SHP77 treated with DMSO at 0.1 percent for 48 hours (cell line): Measurements from ENCODE around the gene CACNA1B.
"Not testable (repeated sequence)": the region's sequence is repeated elsewhere in the genome, so short reads cannot be mapped to it uniquely, and the experiment has no call there.

Experiments used
- DNase-seq: peaks from one replicate; lab custom pipeline; 2025; lab: John Stamatoyannopoulos, UW

Gene CACNA1B

GRCh38 chr9:137877506-137878122 lies at the start of gene CACNA1B:
TSS of gene CACNA1B (plus strand) at chr9:137877782. CDS start at chr9:137877934, 152 bp downstream.
- DNase-seq = not testable (repeated sequence)

GRCh38 chr9:137827908-137828526 lies 49.6 kb upstream of the CACNA1B start:
- DNase-seq = no peak

- no peak for DNase-seq
Observed at GRCh38 chr9:137828527-137829259, 48.9 kb upstream of the CACNA1B start.

- DNase-seq = no peak
Observed at GRCh38 chr9:137829260-137829996, 48.2 kb upstream of the CACNA1B start.

GRCh38 chr9:137832191-137832700 lies 45.3 kb upstream of the CACNA1B start:
- no peak for DNase-seq

GRCh38 chr9:137832830-137833590 lies 44.6 kb upstream of the CACNA1B start:
- no peak for DNase-seq

- DNase-seq = no peak
Observed at GRCh38 chr9:137833721-137834613, 43.6 kb upstream of the CACNA1B start.

- no peak for DNase-seq
Observed at GRCh38 chr9:137834846-137835546, 42.6 kb upstream of the CACNA1B start.

- no peak for DNase-seq
Observed at GRCh38 chr9:137836151-137836830, 41.3 kb upstream of the CACNA1B start.

GRCh38 chr9:137836831-137837241 lies 40.7 kb upstream of the CACNA1B start:
- DNase-seq = no peak

GRCh38 chr9:137837345-137838278 lies 40.0 kb upstream of the CACNA1B start:
- no peak for DNase-seq

GRCh38 chr9:137838576-137838975 lies 39.0 kb upstream of the CACNA1B start:
- DNase-seq = no peak

- no peak for DNase-seq
Observed at GRCh38 chr9:137843355-137843754, 34.2 kb upstream of the CACNA1B start.

GRCh38 chr9:137851516-137852267 lies 25.9 kb upstream of the CACNA1B start:
- no peak for DNase-seq

GRCh38 chr9:137853392-137853995 lies 24.1 kb upstream of the CACNA1B start:
- DNase-seq = no peak

GRCh38 chr9:137860361-137860760 lies 17.2 kb upstream of the CACNA1B start:
- no peak for DNase-seq

GRCh38 chr9:137865581-137866145 lies 11.9 kb upstream of the CACNA1B start:
- DNase-seq = no peak
